ENCODE data around the gene P2RX7. TPM values are rescaled to one million over a fixed set of nuclear protein-coding genes. Genes with fewer than 3 reads are reported as not detected.

Gene P2RX7
- total RNA-seq, 1 experiment from 2014 or later, result not detected

GRCh38 chr12:121089813-121090430 is 42.8 kb upstream of the P2RX7 start:
- no TSS peak for BruUV-seq (replicated peaks)

DNA sequence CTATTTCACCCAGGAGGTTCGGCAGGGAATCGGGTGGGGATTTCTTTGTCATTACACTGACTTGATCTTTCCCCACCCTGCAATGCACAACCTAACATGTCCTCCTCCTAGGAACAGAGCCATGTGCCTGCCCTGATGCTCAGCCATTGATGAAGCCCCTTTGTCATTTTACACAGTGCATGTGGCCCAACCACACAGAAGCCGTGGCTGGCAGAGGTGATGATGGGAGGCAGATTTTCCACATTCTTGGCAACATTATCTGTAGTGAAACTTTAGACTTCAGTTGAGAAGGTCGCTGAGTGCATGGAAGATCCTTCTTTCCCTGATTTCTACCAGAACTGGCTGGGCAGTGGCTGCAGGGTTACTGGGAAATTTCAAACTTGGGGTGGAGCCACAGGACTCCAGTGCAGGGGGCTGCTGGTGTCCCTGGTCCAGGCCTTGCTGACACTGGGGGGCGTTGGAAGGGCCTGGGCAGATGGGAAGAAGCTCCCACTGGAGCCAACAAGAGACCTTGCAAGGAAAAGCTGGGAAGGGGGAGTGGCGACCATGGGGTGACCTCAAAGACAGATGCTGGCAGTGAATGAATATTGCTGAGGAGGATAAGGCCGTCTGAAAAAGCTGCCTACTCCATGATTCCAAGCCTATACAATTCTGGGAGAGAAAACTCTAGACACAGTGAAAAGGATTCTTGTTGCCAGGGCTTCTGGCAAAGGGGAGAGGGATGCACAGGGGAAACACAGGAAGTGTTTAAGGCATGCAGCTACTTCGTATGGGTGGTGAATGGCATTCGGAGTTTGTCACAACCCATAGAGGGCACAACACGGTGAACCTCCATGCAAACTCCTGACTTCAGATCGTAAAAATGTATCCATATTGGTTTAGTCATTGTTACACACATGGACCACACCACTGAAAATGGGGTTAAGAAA is 41.8 kb upstream of the P2RX7 start:
- BruUV-seq (replicated peaks), result no TSS peak
- Mint-ChIP-seq H3K4me3 (ENCODE audit: low read depth, unreplicated experiment) (no peak overlapping the region), H3K27ac (ENCODE audit: unreplicated experiment) (no peak overlapping the region), H3K4me1 (ENCODE audit: low read depth, unreplicated experiment) (peaks cover 8% of the 10 kb centered on the region), H3K36me3 (ENCODE audit: insufficient read depth, unreplicated experiment) (peaks cover 7% of the 10 kb centered on the region), H3K9me3 (ENCODE audit: low read depth, unreplicated experiment) (no peaks in the 10 kb centered on the region), H3K27me3 (ENCODE audit: unreplicated experiment) (peaks cover 68% of the 10 kb centered on the region)
- no peak for DNase-seq
- intact Hi-C loops (cut with micrococcal nuclease; ENCODE audit: unreplicated experiment), result no loop called here
- TF ChIP-seq, protein P1, sequence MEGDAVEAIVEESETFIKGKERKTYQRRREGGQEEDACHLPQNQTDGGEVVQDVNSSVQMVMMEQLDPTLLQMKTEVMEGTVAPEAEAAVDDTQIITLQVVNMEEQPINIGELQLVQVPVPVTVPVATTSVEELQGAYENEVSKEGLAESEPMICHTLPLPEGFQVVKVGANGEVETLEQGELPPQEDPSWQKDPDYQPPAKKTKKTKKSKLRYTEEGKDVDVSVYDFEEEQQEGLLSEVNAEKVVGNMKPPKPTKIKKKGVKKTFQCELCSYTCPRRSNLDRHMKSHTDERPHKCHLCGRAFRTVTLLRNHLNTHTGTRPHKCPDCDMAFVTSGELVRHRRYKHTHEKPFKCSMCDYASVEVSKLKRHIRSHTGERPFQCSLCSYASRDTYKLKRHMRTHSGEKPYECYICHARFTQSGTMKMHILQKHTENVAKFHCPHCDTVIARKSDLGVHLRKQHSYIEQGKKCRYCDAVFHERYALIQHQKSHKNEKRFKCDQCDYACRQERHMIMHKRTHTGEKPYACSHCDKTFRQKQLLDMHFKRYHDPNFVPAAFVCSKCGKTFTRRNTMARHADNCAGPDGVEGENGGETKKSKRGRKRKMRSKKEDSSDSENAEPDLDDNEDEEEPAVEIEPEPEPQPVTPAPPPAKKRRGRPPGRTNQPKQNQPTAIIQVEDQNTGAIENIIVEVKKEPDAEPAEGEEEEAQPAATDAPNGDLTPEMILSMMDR (IDR thresholded peaks at IDR 0.05; ENCODE audit: unreplicated experiment), result no peak
- CTCF ChIA-PET, result no interaction called here

More at GRCh38 chr12:121089813-121090430, 42.8 kb upstream of the P2RX7 start:
- no peak overlapping the region for H3K4me3 Mint-ChIP-seq (ENCODE audit: low read depth, unreplicated experiment)
- peaks cover 62% of the 10 kb centered on the region for H3K27me3 Mint-ChIP-seq (ENCODE audit: unreplicated experiment)
- no peaks in the 10 kb centered on the region for H3K9me3 Mint-ChIP-seq (ENCODE audit: low read depth, unreplicated experiment)
- no peak overlapping the region for H3K27ac Mint-ChIP-seq (ENCODE audit: unreplicated experiment)
- no peaks in the 10 kb centered on the region for H3K4me1 Mint-ChIP-seq (ENCODE audit: low read depth, unreplicated experiment)
- no peaks in the 10 kb centered on the region for H3K36me3 Mint-ChIP-seq (ENCODE audit: insufficient read depth, unreplicated experiment)
- CTCF ChIA-PET, result no interaction called here
- DNase-seq, result no peak
- intact Hi-C loops (cut with micrococcal nuclease; ENCODE audit: unreplicated experiment), result no loop called here
- TF ChIP-seq, protein P1 (IDR thresholded peaks at IDR 0.05; ENCODE audit: unreplicated experiment), result no peak

DNA sequence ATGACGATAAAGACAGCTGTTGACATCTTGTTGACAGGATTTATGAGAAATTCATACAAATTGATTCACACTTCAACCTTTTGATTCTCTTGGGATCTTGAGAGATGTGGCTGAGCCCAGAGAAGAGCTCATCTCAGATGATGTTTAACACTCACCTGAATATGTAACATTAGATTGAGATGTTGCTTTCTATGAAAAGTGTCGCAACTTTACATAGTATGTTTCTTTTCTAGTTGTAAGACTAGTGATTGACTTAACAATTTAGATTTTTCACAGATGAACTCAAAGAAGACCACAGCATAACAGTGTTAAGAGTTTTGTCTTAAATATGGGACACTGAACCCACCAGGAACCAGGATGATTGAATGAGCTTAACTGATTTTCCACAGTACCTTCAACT is 40.6 kb upstream of the P2RX7 start:
- no peak overlapping the region for H3K4me3 Mint-ChIP-seq (ENCODE audit: low read depth, unreplicated experiment)
- H3K27ac Mint-ChIP-seq (ENCODE audit: unreplicated experiment), result no peak overlapping the region
- H3K36me3 Mint-ChIP-seq (ENCODE audit: insufficient read depth, unreplicated experiment), result peaks cover 7% of the 10 kb centered on the region
- H3K27me3 Mint-ChIP-seq (ENCODE audit: unreplicated experiment), result peaks cover 72% of the 10 kb centered on the region
- CTCF ChIA-PET, result no interaction called here
- BruUV-seq (replicated peaks), result no TSS peak
- peaks cover 14% of the 10 kb centered on the region for H3K4me1 Mint-ChIP-seq (ENCODE audit: low read depth, unreplicated experiment)
- TF ChIP-seq, protein P1 (IDR thresholded peaks at IDR 0.05; ENCODE audit: unreplicated experiment), result no peak
- no peak for DNase-seq
- no peaks in the 10 kb centered on the region for H3K9me3 Mint-ChIP-seq (ENCODE audit: low read depth, unreplicated experiment)
- intact Hi-C loops (cut with micrococcal nuclease; ENCODE audit: unreplicated experiment), result no loop called here

- intact Hi-C loops (cut with micrococcal nuclease; ENCODE audit: unreplicated experiment), result no loop called here
- CTCF ChIA-PET, result no interaction called here
- peaks cover 7% of the 10 kb centered on the region for H3K36me3 Mint-ChIP-seq (ENCODE audit: insufficient read depth, unreplicated experiment)
- TF ChIP-seq, protein P1 (IDR thresholded peaks at IDR 0.05; ENCODE audit: unreplicated experiment), result no peak
- H3K27me3 Mint-ChIP-seq (ENCODE audit: unreplicated experiment), result peaks cover 58% of the 10 kb centered on the region
- H3K4me3 Mint-ChIP-seq (ENCODE audit: low read depth, unreplicated experiment), result no peak overlapping the region
- no TSS peak for BruUV-seq (replicated peaks)
- DNase-seq, result no peak
- H3K27ac Mint-ChIP-seq (ENCODE audit: unreplicated experiment), result no peak overlapping the region
- H3K9me3 Mint-ChIP-seq (ENCODE audit: low read depth, unreplicated experiment), result no peaks in the 10 kb centered on the region
- peaks cover 14% of the 10 kb centered on the region for H3K4me1 Mint-ChIP-seq (ENCODE audit: low read depth, unreplicated experiment)
Measured at GRCh38 chr12:121093487-121093891, 39.2 kb upstream of the P2RX7 start.

All from Calu3 (cell line).